ENCODE results near the gene ZNF593.

The ZNF593 gene

DNA sequence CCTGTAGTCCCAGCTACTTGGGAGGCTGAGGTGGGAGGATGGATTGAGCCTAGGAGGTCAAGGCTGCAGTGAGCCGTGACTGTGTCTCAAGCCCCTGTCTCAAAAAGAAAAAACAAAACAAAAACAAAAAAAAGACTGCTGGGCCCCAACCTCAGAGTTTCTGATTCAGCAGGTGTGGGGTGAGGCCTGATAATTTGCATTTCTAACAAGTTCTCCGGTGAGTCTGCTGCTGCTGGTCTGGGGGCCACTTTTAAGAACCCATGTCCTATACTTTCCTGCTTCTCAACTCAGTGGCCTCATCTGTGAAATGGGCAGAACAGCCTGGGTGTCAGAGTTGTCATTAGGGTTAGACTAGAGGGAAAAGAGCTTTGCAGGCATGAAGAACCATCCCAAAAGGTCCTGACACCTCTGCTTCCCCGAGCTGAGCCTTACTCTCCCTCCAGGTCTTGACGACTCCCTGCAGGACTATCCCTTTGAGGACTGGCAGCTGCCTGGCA lies 10.3 kb downstream of the ZNF593 start:
- Histone ChIP-seq H3K27me3 (ENCODE audit: insufficient read depth, poor library complexity, severe bottlenecking) (no peaks in the 10 kb centered on the region), H3K36me3 (ENCODE audit: low read depth) (peaks cover 37% of the 10 kb centered on the region), H3K4me1 (ENCODE audit: insufficient read depth, poor library complexity, severe bottlenecking) (peaks cover 10% of the 10 kb centered on the region), H3K4me3 (ENCODE audit: severe bottlenecking) (no peak overlapping the region), H3K9me3 (ENCODE audit: severe bottlenecking) (no peaks in the 10 kb centered on the region), H3K27ac (ENCODE audit: poor library complexity, severe bottlenecking) (no peak overlapping the region)
- ATAC-seq (ENCODE audit: low read depth) (no peak), DNase-seq (ENCODE audit: low spot score) (no peak)
- TF ChIP-seq CTCF (IDR thresholded peaks at IDR 0.05; ENCODE audit: poor library complexity, severe bottlenecking): no peak

GRCh38 chr1:26181586-26182382 lies 12.1 kb downstream of the ZNF593 start:
- Histone ChIP-seq H3K9me3 (ENCODE audit: severe bottlenecking) (no peaks in the 10 kb centered on the region), H3K27me3 (ENCODE audit: insufficient read depth, poor library complexity, severe bottlenecking) (no peaks in the 10 kb centered on the region), H3K4me1 (ENCODE audit: insufficient read depth, poor library complexity, severe bottlenecking) (peaks cover 10% of the 10 kb centered on the region), H3K36me3 (ENCODE audit: low read depth) (peaks cover 39% of the 10 kb centered on the region), H3K4me3 (ENCODE audit: severe bottlenecking) (no peak overlapping the region), H3K27ac (ENCODE audit: poor library complexity, severe bottlenecking) (peak overlapping the region; percentile 5)
- ATAC-seq (ENCODE audit: low read depth) (peak; percentile 69), DNase-seq (ENCODE audit: low spot score) (no peak)
- TF ChIP-seq CTCF (IDR thresholded peaks at IDR 0.05; ENCODE audit: poor library complexity, severe bottlenecking): no peak

DNA sequence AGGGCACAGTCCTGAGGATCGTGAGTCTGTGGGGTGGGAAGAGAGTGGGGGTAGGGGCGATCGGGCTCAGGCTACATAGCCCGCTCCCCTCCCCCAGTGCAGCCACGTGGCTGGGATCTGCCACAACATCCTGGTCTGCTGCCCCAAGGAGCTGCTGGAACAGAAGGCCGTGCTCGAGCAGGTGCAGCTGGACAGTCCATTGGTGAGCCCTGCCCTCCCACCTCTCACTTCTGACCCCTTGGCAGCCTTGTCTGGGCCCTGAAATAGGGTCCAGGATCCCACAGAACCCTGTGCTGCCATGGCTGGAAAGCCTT lies 12.6 kb downstream of the ZNF593 start:
- H3K4me1 ChIP-seq (ENCODE audit: insufficient read depth, poor library complexity, severe bottlenecking): peaks cover 10% of the 10 kb centered on the region
- no peak for TF ChIP-seq CTCF (IDR thresholded peaks at IDR 0.05; ENCODE audit: poor library complexity, severe bottlenecking)
- H3K27ac ChIP-seq (ENCODE audit: poor library complexity, severe bottlenecking): no peak overlapping the region
- peaks cover 39% of the 10 kb centered on the region for H3K36me3 ChIP-seq (ENCODE audit: low read depth)
- H3K27me3 ChIP-seq (ENCODE audit: insufficient read depth, poor library complexity, severe bottlenecking): no peaks in the 10 kb centered on the region
- DNase-seq (ENCODE audit: low spot score): no peak
- no peak for ATAC-seq (ENCODE audit: low read depth)
- no peaks in the 10 kb centered on the region for H3K9me3 ChIP-seq (ENCODE audit: severe bottlenecking)
- no peak overlapping the region for H3K4me3 ChIP-seq (ENCODE audit: severe bottlenecking)

- TF ChIP-seq CTCF (IDR thresholded peaks at IDR 0.05; ENCODE audit: poor library complexity, severe bottlenecking): no peak
- peaks cover 46% of the 10 kb centered on the region for H3K36me3 ChIP-seq (ENCODE audit: low read depth)
- H3K4me1 ChIP-seq (ENCODE audit: insufficient read depth, poor library complexity, severe bottlenecking): peaks cover 3% of the 10 kb centered on the region
- H3K4me3 ChIP-seq (ENCODE audit: severe bottlenecking): no peak overlapping the region
- no peaks in the 10 kb centered on the region for H3K27me3 ChIP-seq (ENCODE audit: insufficient read depth, poor library complexity, severe bottlenecking)
- no peak for DNase-seq (ENCODE audit: low spot score)
- H3K9me3 ChIP-seq (ENCODE audit: severe bottlenecking): no peaks in the 10 kb centered on the region
- no peak overlapping the region for H3K27ac ChIP-seq (ENCODE audit: poor library complexity, severe bottlenecking)
- no peak for ATAC-seq (ENCODE audit: low read depth)
These were observed 14.4 kb downstream of the ZNF593 start for GRCh38 chr1:26184086-26184485.

- Histone ChIP-seq H3K36me3 (ENCODE audit: low read depth) (peaks cover 50% of the 10 kb centered on the region), H3K9me3 (ENCODE audit: severe bottlenecking) (no peaks in the 10 kb centered on the region), H3K27ac (ENCODE audit: poor library complexity, severe bottlenecking) (no peak overlapping the region), H3K27me3 (ENCODE audit: insufficient read depth, poor library complexity, severe bottlenecking) (no peaks in the 10 kb centered on the region), H3K4me1 (ENCODE audit: insufficient read depth, poor library complexity, severe bottlenecking) (peaks cover 3% of the 10 kb centered on the region), H3K4me3 (ENCODE audit: severe bottlenecking) (no peak overlapping the region)
- ATAC-seq (ENCODE audit: low read depth): no peak
- DNase-seq (ENCODE audit: low spot score): no peak
- TF ChIP-seq CTCF (IDR thresholded peaks at IDR 0.05; ENCODE audit: poor library complexity, severe bottlenecking): no peak
These were observed 15.2 kb downstream of the ZNF593 start for GRCh38 chr1:26184883-26185282.

All from RWPE2 (cell line).